Fibroblast of skin of scalp (primary cell): Measurements from ENCODE around the gene POLN. TPM values are rescaled to one million over a fixed set of nuclear protein-coding genes. Genes with fewer than 3 reads are reported as not detected.

Source experiments
- DNase-seq: peaks from one replicate; pipeline ENCODE4 v3.0.0-alpha.2; 2013
- polyA plus RNA-seq, 2 experiments: library from polyadenylated mRNA; unstranded; fragments of 120-200 nt; gene quantifications; one replicate each; pipeline ENCODE4 v1.2.1, GENCODE V29; 2013; ENCODE audit not compliant: insufficient read length in 2 of 2

Gene POLN
- polyA plus RNA-seq (2013, experiment 1 of 2; ENCODE audit: insufficient read length): 1.3 TPM
- polyA plus RNA-seq (2013, experiment 2 of 2; ENCODE audit: insufficient read length): 1.3 TPM

- peak; percentile 97 for DNase-seq
These were observed at the start of gene POLN, which contains the start of gene HAUS3 for GRCh38 chr4:2241410-2242353. POLN (minus strand) TSS chr4:2242121; CDS start chr4:2229231, 12,890 bp downstream. HAUS3 (minus strand) TSS chr4:2242121; CDS start chr4:2240946, 1,175 bp downstream.

- no peak for DNase-seq
These were observed 49.2 kb upstream of the POLN start for GRCh38 chr4:2290974-2291704.

- no peak for DNase-seq
These were observed 48.6 kb upstream of the POLN start for GRCh38 chr4:2290488-2290887.

- DNase-seq: no peak
These were observed 48.0 kb upstream of the POLN start for GRCh38 chr4:2289955-2290333.

- no peak for DNase-seq
These were observed 47.5 kb upstream of the POLN start for GRCh38 chr4:2289311-2289954.

- no peak for DNase-seq
These were observed 46.2 kb upstream of the POLN start for GRCh38 chr4:2288051-2288541.

- no peak for DNase-seq
These were observed 45.6 kb upstream of the POLN start for GRCh38 chr4:2287594-2287915.

GRCh38 chr4:2286904-2287593, 45.1 kb upstream of the POLN start:
- DNase-seq: no peak

- DNase-seq: no peak
These were observed 43.9 kb upstream of the POLN start for GRCh38 chr4:2285613-2286381.

- DNase-seq: peak; percentile 66
These were observed 43.2 kb upstream of the POLN start for GRCh38 chr4:2284934-2285612.

- no peak for DNase-seq
These were observed 42.4 kb upstream of the POLN start for GRCh38 chr4:2284161-2284933.

GRCh38 chr4:2283199-2283711, 41.3 kb upstream of the POLN start:
- DNase-seq: no peak

GRCh38 chr4:2281575-2282343, 39.8 kb upstream of the POLN start:
- no peak for DNase-seq

GRCh38 chr4:2280531-2281300, 38.8 kb upstream of the POLN start:
- DNase-seq: no peak

- DNase-seq: no peak
These were observed 36.0 kb upstream of the POLN start for GRCh38 chr4:2277956-2278355.

- DNase-seq: no peak
These were observed 34.8 kb upstream of the POLN start for GRCh38 chr4:2276581-2277325.

- no peak for DNase-seq
These were observed 33.8 kb upstream of the POLN start for GRCh38 chr4:2275546-2276251.
